ENCODE data around the gene TMEM8B. TPM values are rescaled to one million over a fixed set of nuclear protein-coding genes. Genes with fewer than 3 reads are reported as not detected.
"Not testable (repeated sequence)": the region's sequence is repeated elsewhere in the genome, so short reads cannot be mapped to it uniquely, and the experiment has no call there.

The TMEM8B gene
- total RNA-seq, 1 donor from 2014 or later = 44.4 TPM

DNA sequence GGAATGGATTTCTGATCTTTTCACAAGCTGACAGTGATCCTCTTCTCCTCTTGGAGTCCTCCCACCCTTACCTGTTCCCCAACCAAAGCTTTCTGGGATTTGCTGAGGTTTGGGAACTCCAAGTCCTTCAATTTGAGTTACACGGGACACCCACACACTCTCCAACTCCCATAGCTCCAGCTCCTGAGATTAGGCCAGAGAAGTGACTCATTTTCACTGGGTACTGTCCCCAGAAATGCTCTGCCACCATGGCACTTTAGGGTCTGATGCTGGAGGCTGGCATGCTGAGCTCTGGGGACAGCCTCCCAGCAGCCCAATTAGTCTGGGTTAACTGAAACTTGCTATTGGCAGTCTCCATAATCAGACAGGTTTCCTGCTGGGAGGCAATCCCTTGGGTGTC, 63.0 kb downstream of the TMEM8B start:
- H3K36me3 Mint-ChIP-seq = no peaks in the 10 kb centered on the region
- no peak overlapping the region for H3K27ac Mint-ChIP-seq
- no peak for DNase-seq (ENCODE audit: low spot score in 2 of 2, unreplicated experiment in 2 of 2)
- H3K9me3 Mint-ChIP-seq = no peaks in the 10 kb centered on the region
- no peaks in the 10 kb centered on the region for H3K4me1 Mint-ChIP-seq
- peaks cover 39% of the 10 kb centered on the region for H3K27me3 Mint-ChIP-seq (ENCODE audit: low read depth)
- H3K4me3 Mint-ChIP-seq = no peak overlapping the region
- TF ChIP-seq, protein P1, sequence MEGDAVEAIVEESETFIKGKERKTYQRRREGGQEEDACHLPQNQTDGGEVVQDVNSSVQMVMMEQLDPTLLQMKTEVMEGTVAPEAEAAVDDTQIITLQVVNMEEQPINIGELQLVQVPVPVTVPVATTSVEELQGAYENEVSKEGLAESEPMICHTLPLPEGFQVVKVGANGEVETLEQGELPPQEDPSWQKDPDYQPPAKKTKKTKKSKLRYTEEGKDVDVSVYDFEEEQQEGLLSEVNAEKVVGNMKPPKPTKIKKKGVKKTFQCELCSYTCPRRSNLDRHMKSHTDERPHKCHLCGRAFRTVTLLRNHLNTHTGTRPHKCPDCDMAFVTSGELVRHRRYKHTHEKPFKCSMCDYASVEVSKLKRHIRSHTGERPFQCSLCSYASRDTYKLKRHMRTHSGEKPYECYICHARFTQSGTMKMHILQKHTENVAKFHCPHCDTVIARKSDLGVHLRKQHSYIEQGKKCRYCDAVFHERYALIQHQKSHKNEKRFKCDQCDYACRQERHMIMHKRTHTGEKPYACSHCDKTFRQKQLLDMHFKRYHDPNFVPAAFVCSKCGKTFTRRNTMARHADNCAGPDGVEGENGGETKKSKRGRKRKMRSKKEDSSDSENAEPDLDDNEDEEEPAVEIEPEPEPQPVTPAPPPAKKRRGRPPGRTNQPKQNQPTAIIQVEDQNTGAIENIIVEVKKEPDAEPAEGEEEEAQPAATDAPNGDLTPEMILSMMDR (IDR thresholded peaks at IDR 0.05; ENCODE audit: unreplicated experiment) = no peak

DNA sequence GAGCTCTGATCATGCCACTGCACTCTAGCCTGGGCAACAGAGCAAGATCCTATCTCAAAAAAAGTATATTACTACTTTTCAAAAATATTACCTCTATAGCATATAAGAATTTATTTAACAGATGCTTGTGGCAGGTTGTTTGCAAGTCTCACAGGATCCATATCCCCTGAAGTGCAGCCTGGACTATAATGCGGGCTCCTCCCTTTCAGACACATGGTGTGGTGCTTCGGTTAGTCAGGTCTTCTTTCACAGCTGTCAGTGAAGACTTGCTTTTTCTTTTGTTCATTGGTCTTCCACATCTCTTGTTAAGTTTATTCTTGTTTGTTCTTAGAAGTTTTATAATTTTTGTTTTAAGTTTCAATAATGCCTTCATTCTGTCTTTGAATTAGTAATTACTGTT, 67.5 kb downstream of the TMEM8B start:
- Mint-ChIP-seq H3K9me3 (no peaks in the 10 kb centered on the region), H3K4me1 (no peaks in the 10 kb centered on the region), H3K4me3 (no peak overlapping the region), H3K36me3 (no peaks in the 10 kb centered on the region), H3K27me3 (ENCODE audit: low read depth) (peaks cover 63% of the 10 kb centered on the region), H3K27ac (no peak overlapping the region)
- TF ChIP-seq, protein P1 (IDR thresholded peaks at IDR 0.05; ENCODE audit: unreplicated experiment) = no peak
- no peak for DNase-seq (ENCODE audit: low spot score in 2 of 2, unreplicated experiment in 2 of 2)

DNA sequence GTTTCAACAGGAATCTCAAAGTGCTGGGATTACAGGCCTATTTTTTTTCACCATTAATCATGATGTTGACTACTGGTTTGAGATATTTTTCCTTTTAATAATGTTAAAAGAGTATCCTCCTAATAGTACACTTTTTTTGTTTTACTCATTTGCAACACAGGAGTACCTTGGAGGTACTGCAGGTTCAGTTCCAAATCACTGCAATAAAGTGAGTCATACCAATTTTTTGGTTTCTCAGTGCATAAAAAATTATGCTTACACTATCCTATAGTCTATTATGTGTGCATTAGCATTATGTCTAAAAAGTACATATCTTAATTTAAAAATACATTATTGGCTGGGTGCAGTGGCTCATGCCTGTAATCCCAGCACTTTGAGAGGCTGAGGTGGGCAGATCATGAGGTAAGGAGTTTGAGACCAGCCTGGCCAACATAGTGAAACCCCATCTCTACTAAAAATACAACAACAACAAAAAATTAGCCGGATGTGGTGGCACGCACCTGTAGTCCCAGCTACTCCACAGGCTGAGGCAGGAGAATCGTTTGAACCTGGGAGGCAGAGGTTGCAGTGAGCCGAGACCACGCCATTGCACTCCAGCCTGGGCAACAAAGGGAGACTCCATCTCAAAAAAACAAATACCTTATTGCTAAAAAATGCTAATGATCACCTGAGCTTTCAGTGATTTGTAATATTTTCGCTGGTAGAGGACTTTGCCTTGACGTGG, 68.5 kb downstream of the TMEM8B start:
- not testable (repeated sequence) for H3K27ac Mint-ChIP-seq; H3K4me3 Mint-ChIP-seq; H3K36me3 Mint-ChIP-seq; DNase-seq (ENCODE audit: low spot score in 2 of 2, unreplicated experiment in 2 of 2); H3K4me1 Mint-ChIP-seq; H3K9me3 Mint-ChIP-seq
- H3K27me3 Mint-ChIP-seq (ENCODE audit: low read depth) = peaks cover 62% of the 10 kb centered on the region

DNA sequence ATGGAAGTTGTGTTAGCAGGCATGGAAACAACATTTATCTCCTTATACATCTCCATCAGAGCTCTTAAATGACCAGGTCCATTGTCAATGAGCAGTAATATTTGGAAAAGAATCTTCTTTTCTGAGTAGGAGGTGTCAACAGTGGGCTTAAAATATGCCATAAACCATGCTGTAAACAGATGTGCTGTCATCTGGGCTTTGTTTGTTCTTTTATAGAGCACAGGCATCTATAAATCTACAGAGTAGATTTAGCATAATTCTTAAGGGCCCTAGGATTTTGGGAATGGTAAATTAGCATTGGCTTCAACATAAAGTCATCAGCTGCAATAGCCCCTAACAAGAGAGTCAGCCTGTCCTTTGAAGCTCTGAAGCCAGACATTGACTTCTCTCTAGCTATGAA, 69.3 kb downstream of the TMEM8B start:
- Mint-ChIP-seq H3K9me3 (no peaks in the 10 kb centered on the region), H3K27me3 (ENCODE audit: low read depth) (peaks cover 60% of the 10 kb centered on the region), H3K4me1 (peaks cover 2% of the 10 kb centered on the region), H3K27ac (no peak overlapping the region), H3K36me3 (no peaks in the 10 kb centered on the region), H3K4me3 (no peak overlapping the region)
- no peak for DNase-seq (ENCODE audit: low spot score in 2 of 2, unreplicated experiment in 2 of 2)
- TF ChIP-seq, protein P1 (IDR thresholded peaks at IDR 0.05; ENCODE audit: unreplicated experiment) = no peak

DNA sequence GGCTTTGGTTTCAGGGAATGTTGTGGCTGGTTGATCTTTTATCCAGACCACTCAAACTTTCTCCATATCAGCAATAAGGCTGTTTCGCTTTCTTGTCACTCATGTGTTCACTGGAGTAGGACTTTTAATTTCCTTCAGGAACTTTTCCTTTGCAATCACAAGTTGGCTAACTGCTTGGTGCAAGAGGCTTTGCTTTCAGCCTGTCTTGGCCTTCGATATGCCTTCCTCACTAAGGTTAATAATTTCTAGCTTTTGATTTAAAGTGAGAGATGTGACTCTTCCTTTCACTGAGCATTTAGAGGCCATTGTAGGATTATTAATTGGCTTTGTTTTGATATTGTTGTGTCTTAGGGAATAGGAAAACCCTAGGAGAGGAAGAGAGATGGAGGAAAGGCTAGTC, 70.0 kb downstream of the TMEM8B start:
- Mint-ChIP-seq H3K4me3 (no peak overlapping the region), H3K36me3 (no peaks in the 10 kb centered on the region), H3K27me3 (ENCODE audit: low read depth) (peaks cover 53% of the 10 kb centered on the region), H3K27ac (no peak overlapping the region), H3K4me1 (peaks cover 2% of the 10 kb centered on the region), H3K9me3 (no peaks in the 10 kb centered on the region)
- no peak for DNase-seq (ENCODE audit: low spot score in 2 of 2, unreplicated experiment in 2 of 2)
- TF ChIP-seq, protein P1 (IDR thresholded peaks at IDR 0.05; ENCODE audit: unreplicated experiment) = no peak

DNA sequence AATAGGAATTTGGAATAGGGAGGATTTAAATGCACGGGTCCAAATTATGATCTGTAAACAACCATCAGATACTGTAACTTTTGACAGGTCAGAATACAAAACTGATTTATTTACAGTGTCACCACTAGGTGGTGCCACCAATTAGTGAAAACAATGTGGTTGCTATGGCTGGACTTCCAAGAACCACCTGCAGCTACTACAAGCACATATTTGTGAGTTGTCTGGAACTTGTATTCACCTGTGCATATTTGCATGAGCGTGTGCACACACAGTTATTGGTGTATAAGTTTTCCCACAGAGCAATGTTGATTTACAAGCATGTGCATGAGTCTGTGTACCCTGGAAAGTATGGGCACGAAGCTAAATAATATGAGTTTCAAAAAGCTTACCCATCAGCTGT, 74.0 kb downstream of the TMEM8B start:
- no peak for DNase-seq (ENCODE audit: low spot score in 2 of 2, unreplicated experiment in 2 of 2)
- TF ChIP-seq, protein P1 (IDR thresholded peaks at IDR 0.05; ENCODE audit: unreplicated experiment) = peak; percentile 77
- H3K9me3 Mint-ChIP-seq = no peaks in the 10 kb centered on the region
- no peak overlapping the region for H3K27ac Mint-ChIP-seq
- peaks cover 38% of the 10 kb centered on the region for H3K4me1 Mint-ChIP-seq
- H3K36me3 Mint-ChIP-seq = no peaks in the 10 kb centered on the region
- peaks cover 29% of the 10 kb centered on the region for H3K27me3 Mint-ChIP-seq (ENCODE audit: low read depth)
- H3K4me3 Mint-ChIP-seq = no peak overlapping the region
